ENCODE results near the gene ADAM23. TPM values are rescaled to one million over a fixed set of nuclear protein-coding genes. Genes with fewer than 3 reads are reported as not detected.
A peak's percentile ranks its signal among the peaks of the same experiment; 100 is the strongest.

Gene ADAM23
- total RNA-seq, 4 donors from 2014 or later = 0.20 to 3.0 (median 0.65) TPM

GRCh38 chr2:206642075-206643025, 199.0 kb downstream of the ADAM23 start, which contains the start of gene FAM237A:
Gene FAM237A, plus strand, starts transcription at chr2:206642487. Its CDS starts 1,750 bp downstream, at chr2:206644237.
- Histone ChIP-seq H3K4me1 (no peaks in the 10 kb centered on the region), H3K27me3 (no peaks in the 10 kb centered on the region), H3K9me3 (no peaks in the 10 kb centered on the region), H3K36me3 (no peaks in the 10 kb centered on the region), H3K27ac (no peak within 1 kb of the TSS), H3K4me3 (replicated peaks in 1 of 3) (no peak within 1 kb of the TSS)
- intact Hi-C loops (cut with DNase I) = no loop called here
- no peak for TF ChIP-seq POLR2A (IDR thresholded peaks at IDR 0.05)
- WGBS, 2 donors = 3 to 4% methylated on average over 37 to 55 of the region's 56 CpGs
- peak; percentile 18 to 45 for DNase-seq

GRCh38 chr2:206647985-206648384, 204.7 kb downstream of the ADAM23 start:
- Histone ChIP-seq H3K27me3 (no peaks in the 10 kb centered on the region), H3K36me3 (no peaks in the 10 kb centered on the region), H3K27ac (no peak overlapping the region), H3K4me1 (no peaks in the 10 kb centered on the region), H3K4me3 (replicated peaks in 1 of 3) (no peak overlapping the region), H3K9me3 (no peaks in the 10 kb centered on the region)
- WGBS, 2 donors = 72 to 79% methylated on average over 1 of the region's 1 CpG
- TF ChIP-seq, protein P1, sequence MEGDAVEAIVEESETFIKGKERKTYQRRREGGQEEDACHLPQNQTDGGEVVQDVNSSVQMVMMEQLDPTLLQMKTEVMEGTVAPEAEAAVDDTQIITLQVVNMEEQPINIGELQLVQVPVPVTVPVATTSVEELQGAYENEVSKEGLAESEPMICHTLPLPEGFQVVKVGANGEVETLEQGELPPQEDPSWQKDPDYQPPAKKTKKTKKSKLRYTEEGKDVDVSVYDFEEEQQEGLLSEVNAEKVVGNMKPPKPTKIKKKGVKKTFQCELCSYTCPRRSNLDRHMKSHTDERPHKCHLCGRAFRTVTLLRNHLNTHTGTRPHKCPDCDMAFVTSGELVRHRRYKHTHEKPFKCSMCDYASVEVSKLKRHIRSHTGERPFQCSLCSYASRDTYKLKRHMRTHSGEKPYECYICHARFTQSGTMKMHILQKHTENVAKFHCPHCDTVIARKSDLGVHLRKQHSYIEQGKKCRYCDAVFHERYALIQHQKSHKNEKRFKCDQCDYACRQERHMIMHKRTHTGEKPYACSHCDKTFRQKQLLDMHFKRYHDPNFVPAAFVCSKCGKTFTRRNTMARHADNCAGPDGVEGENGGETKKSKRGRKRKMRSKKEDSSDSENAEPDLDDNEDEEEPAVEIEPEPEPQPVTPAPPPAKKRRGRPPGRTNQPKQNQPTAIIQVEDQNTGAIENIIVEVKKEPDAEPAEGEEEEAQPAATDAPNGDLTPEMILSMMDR (IDR thresholded peaks at IDR 0.05) = no peak
- no peak for TF ChIP-seq POLR2A (IDR thresholded peaks at IDR 0.05)
- no peak for DNase-seq
- intact Hi-C loops (cut with DNase I) = no loop called here

GRCh38 chr2:206657087-206657486, 213.8 kb downstream of the ADAM23 start:
- TF ChIP-seq POLR2A (IDR thresholded peaks at IDR 0.05) = no peak
- TF ChIP-seq, protein P1 (IDR thresholded peaks at IDR 0.05) = no peak
- H3K27me3 ChIP-seq = no peaks in the 10 kb centered on the region
- DNase-seq = no peak
- H3K4me1 ChIP-seq = no peaks in the 10 kb centered on the region
- H3K36me3 ChIP-seq = no peaks in the 10 kb centered on the region
- intact Hi-C loops (cut with DNase I) = no loop called here
- H3K4me3 ChIP-seq (replicated peaks in 1 of 3) = no peak overlapping the region
- WGBS, 2 donors = 83 to 100% methylated on average over 1 of the region's 1 CpG
- H3K9me3 ChIP-seq = no peaks in the 10 kb centered on the region
- H3K27ac ChIP-seq = no peak overlapping the region

DNA sequence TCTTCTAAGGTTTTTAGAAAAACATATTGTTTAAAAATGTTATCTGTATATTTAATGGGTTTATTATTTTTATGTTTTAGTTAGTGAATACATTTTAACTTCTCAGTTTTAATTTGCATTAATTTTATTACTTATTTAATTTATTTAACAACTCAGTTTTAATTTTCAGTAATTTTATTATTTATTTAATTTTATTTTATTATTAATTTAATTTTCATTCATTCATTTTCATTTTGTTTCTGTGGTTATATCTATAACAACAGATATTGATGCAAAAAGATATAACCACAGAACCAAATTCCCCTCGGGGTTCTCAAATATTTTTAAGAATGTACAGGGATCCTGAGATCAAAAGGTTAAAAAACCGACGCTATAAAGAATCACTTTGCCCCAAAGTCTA, 221.9 kb downstream of the ADAM23 start:
- Histone ChIP-seq H3K36me3 (no peaks in the 10 kb centered on the region), H3K4me1 (no peaks in the 10 kb centered on the region), H3K27ac (no peak overlapping the region), H3K4me3 (replicated peaks in 1 of 3) (no peak overlapping the region), H3K9me3 (no peaks in the 10 kb centered on the region), H3K27me3 (no peaks in the 10 kb centered on the region)
- WGBS, 2 donors = 86 to 90% methylated on average over 3 of the region's 3 CpGs
- intact Hi-C loops (cut with DNase I) = no loop called here
- DNase-seq = no peak
- no peak for TF ChIP-seq POLR2A (IDR thresholded peaks at IDR 0.05)
- TF ChIP-seq, protein P1 (IDR thresholded peaks at IDR 0.05) = no peak

Other genes starting within 250 kb of the ADAM23 start
- gene ZDBF2, start 168.9 kb upstream of the ADAM23 start, total RNA-seq = 10 to 100 TPM; 11.0 to 20.9 (median 14.6) TPM
- not detected for gene FAM237A, start 199.0 kb downstream of the ADAM23 start, total RNA-seq

All from thyroid gland (tissue), 4 donors.